PC-3 (cell line): Measurements from ENCODE around the gene APBB2.

Experiments
- EZH2 ChIP-seq: fragments of 300-600 bp; sonication (generic); IDR thresholded peaks from one replicate; pipeline ENCODE4 v1.6.1; 2017; ENCODE audit warnings: antibody characterized with exemption, mild to moderate bottlenecking, low read length; ENCODE audit not compliant: unreplicated experiment
- EZH2phosphoT487 ChIP-seq: fragments of 300-600 bp; sonication (generic); IDR thresholded peaks from 2 replicates; pipeline ENCODE4 v1.6.1; 2018; ENCODE audit warnings: mild to moderate bottlenecking, antibody characterized with exemption, low read length, borderline replicate concordance
- TF ChIP-seq, protein P1 (sequence below): fragments of 300-600 bp; sonication (generic); conservative IDR thresholded peaks from 2 replicates; pipeline ENCODE4 v1.5.1; 2017; ENCODE audit warnings: antibody characterized with exemption, low read depth, mild to moderate bottlenecking, low read length

DNA sequence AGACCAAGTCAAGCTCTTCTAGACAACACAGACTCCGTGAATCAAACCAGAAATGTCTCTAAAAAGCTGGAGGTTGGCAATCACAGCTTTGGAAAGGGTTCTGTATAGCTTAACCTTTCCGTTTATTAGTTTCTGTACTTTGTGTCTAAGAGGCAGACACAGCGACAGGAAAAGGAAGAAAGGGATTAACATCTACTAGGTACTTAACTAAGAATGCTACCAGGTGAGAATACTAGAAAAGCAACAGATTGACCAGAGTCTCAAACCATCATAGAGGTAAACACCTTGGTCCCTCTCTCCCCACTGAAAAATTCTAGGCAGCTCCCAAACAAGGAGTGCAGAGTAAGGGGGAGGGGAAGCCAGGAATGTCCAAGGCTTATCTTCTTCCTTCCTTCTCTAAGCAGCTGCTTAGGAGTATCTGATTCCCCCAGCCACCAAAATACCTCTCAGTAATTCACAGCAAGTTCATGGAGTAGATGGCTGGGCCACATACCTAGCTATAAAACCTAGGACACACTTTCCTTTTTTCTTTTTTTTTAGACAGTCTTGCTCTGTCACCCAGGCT lies 80.8 kb downstream of the APBB2 start:
- TF ChIP-seq, protein P1, sequence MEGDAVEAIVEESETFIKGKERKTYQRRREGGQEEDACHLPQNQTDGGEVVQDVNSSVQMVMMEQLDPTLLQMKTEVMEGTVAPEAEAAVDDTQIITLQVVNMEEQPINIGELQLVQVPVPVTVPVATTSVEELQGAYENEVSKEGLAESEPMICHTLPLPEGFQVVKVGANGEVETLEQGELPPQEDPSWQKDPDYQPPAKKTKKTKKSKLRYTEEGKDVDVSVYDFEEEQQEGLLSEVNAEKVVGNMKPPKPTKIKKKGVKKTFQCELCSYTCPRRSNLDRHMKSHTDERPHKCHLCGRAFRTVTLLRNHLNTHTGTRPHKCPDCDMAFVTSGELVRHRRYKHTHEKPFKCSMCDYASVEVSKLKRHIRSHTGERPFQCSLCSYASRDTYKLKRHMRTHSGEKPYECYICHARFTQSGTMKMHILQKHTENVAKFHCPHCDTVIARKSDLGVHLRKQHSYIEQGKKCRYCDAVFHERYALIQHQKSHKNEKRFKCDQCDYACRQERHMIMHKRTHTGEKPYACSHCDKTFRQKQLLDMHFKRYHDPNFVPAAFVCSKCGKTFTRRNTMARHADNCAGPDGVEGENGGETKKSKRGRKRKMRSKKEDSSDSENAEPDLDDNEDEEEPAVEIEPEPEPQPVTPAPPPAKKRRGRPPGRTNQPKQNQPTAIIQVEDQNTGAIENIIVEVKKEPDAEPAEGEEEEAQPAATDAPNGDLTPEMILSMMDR = no peak
- TF ChIP-seq EZH2phosphoT487 (no peak), EZH2 (no peak)
